Panc1 (cell line): ENCODE measurements around the gene UBASH3A.

ENCODE experiments used
- REST ChIP-seq, 2 experiments: IDR thresholded peaks; 2 replicates each; pipeline ENCODE4 v1.6.1; 2011 to 2012; ENCODE audit warnings: low read depth in 2 of 2, control low read depth in 1 of 2, low read length in 1 of 2, mild to moderate bottlenecking in 1 of 2, moderate library complexity in 1 of 2; ENCODE audit not compliant: insufficient read depth in 1 of 2
- TF ChIP-seq, protein P1 (sequence below): fragments of 450-650 bp; IDR thresholded peaks from 2 replicates; pipeline ENCODE4 v1.5.1; 2017; ENCODE audit warnings: mild to moderate bottlenecking

- TF ChIP-seq, protein P1, sequence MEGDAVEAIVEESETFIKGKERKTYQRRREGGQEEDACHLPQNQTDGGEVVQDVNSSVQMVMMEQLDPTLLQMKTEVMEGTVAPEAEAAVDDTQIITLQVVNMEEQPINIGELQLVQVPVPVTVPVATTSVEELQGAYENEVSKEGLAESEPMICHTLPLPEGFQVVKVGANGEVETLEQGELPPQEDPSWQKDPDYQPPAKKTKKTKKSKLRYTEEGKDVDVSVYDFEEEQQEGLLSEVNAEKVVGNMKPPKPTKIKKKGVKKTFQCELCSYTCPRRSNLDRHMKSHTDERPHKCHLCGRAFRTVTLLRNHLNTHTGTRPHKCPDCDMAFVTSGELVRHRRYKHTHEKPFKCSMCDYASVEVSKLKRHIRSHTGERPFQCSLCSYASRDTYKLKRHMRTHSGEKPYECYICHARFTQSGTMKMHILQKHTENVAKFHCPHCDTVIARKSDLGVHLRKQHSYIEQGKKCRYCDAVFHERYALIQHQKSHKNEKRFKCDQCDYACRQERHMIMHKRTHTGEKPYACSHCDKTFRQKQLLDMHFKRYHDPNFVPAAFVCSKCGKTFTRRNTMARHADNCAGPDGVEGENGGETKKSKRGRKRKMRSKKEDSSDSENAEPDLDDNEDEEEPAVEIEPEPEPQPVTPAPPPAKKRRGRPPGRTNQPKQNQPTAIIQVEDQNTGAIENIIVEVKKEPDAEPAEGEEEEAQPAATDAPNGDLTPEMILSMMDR, result no peak
- no peak for TF ChIP-seq REST (IDR thresholded peaks at IDR 0.05; ENCODE audit: insufficient read depth in 1 of 2, low read depth in 2 of 2, low read length in 1 of 2)
These were observed 75.9 kb downstream of the UBASH3A start for GRCh38 chr21:42479582-42479981.
